ENCODE measurements around the gene SLC43A2. TPM values are rescaled to one million over a fixed set of nuclear protein-coding genes. Genes with fewer than 3 reads are reported as not detected.
"Not testable (repeated sequence)": the region's sequence is repeated elsewhere in the genome, so short reads cannot be mapped to it uniquely, and the experiment has no call there.

Gene SLC43A2
- polyA plus RNA-seq (2014; cell fraction: cytosol; rRNA removed): 17.8 and 22.8 TPM in 2 replicates
- polyA plus RNA-seq (2014; cell fraction: nucleus; rRNA removed): 9.9 and 11.3 TPM in 2 replicates

GRCh38 chr17:1627982-1628855 lies at the start of gene SLC43A2:
TSS of gene SLC43A2 (minus strand) at chr17:1628834. CDS start at chr17:1627874, 960 bp downstream.
- DNase-seq (ENCODE audit: low spot score): peak; percentile 94

GRCh38 chr17:1676401-1676800 lies 47.8 kb upstream of the SLC43A2 start:
- DNase-seq (ENCODE audit: low spot score): no peak

- no peak for DNase-seq (ENCODE audit: low spot score)
These were observed 44.6 kb upstream of the SLC43A2 start for GRCh38 chr17:1673041-1673785.

GRCh38 chr17:1663934-1664333 lies 35.3 kb upstream of the SLC43A2 start:
- not testable (repeated sequence) for DNase-seq (ENCODE audit: low spot score)

- no peak for DNase-seq (ENCODE audit: low spot score)
These were observed 32.4 kb upstream of the SLC43A2 start for GRCh38 chr17:1661045-1661444.

- no peak for DNase-seq (ENCODE audit: low spot score)
These were observed 29.5 kb upstream of the SLC43A2 start for GRCh38 chr17:1658100-1658499.

- DNase-seq (ENCODE audit: low spot score): no peak
These were observed 25.1 kb upstream of the SLC43A2 start for GRCh38 chr17:1653735-1654134.

GRCh38 chr17:1652794-1653193 lies 24.2 kb upstream of the SLC43A2 start:
- DNase-seq (ENCODE audit: low spot score): not testable (repeated sequence)

- no peak for DNase-seq (ENCODE audit: low spot score)
These were observed 22.9 kb upstream of the SLC43A2 start for GRCh38 chr17:1651559-1651844.

GRCh38 chr17:1650731-1651558 lies 22.3 kb upstream of the SLC43A2 start:
- DNase-seq (ENCODE audit: low spot score): no peak

- DNase-seq (ENCODE audit: low spot score): no peak
These were observed 21.3 kb upstream of the SLC43A2 start, which contains the start of gene RILP for GRCh38 chr17:1649844-1650501. TSS of gene RILP (minus strand) at chr17:1649866. CDS start at chr17:1649804, 62 bp downstream.

GRCh38 chr17:1648963-1649843 lies 20.6 kb upstream of the SLC43A2 start:
- no peak for DNase-seq (ENCODE audit: low spot score)

- DNase-seq (ENCODE audit: low spot score): no peak
These were observed 19.7 kb upstream of the SLC43A2 start for GRCh38 chr17:1648173-1648962.

- no peak for DNase-seq (ENCODE audit: low spot score)
These were observed 19.2 kb upstream of the SLC43A2 start for GRCh38 chr17:1647802-1648171.

- DNase-seq (ENCODE audit: low spot score): no peak
These were observed 17.7 kb upstream of the SLC43A2 start for GRCh38 chr17:1646199-1646875.

GRCh38 chr17:1645207-1646171 lies 16.9 kb upstream of the SLC43A2 start, which contains the start of gene SCARF1:
TSS of gene SCARF1 (minus strand) at chr17:1645732. CDS start at chr17:1645697, 35 bp downstream.
- no peak for DNase-seq (ENCODE audit: low spot score)

GRCh38 chr17:1644493-1645206 lies 16.0 kb upstream of the SLC43A2 start:
- no peak for DNase-seq (ENCODE audit: low spot score)

All from SK-N-DZ (cell line).